Measurements from ENCODE around the gene GAB4.

GRCh38 chr22:16974298-16975084 lies 33.5 kb downstream of the GAB4 start:
- TF ChIP-seq EP300 (IDR thresholded peaks at IDR 0.05; ENCODE audit: borderline replicate concordance): no peak
- no peak for TF ChIP-seq RAD21 (IDR thresholded peaks at IDR 0.05; ENCODE audit: low read depth)
- no peak for TF ChIP-seq FOXM1 (IDR thresholded peaks at IDR 0.05; ENCODE audit: borderline replicate concordance, low read depth)
- TF ChIP-seq MAX (IDR thresholded peaks at IDR 0.05): no peak
- TF ChIP-seq EGR1 (IDR thresholded peaks at IDR 0.05): no peak
- TF ChIP-seq TEAD4 (IDR thresholded peaks at IDR 0.05): no peak
- no peak for TF ChIP-seq REST (IDR thresholded peaks at IDR 0.05; ENCODE audit: low read depth)
- no peak for TF ChIP-seq TAF1 (IDR thresholded peaks at IDR 0.05; ENCODE audit: low read depth)
- no peak for TF ChIP-seq ZBTB7A (IDR thresholded peaks at IDR 0.05; ENCODE audit: low read depth)
- no peak for TF ChIP-seq CREB1 (IDR thresholded peaks at IDR 0.05; ENCODE audit: low read depth)
- no peak for TF ChIP-seq YY1 (IDR thresholded peaks at IDR 0.05; ENCODE audit: low read depth)
